Osteocyte (in vitro differentiated cells): ENCODE data around the gene IRGQ. TPM values are rescaled to one million over a fixed set of nuclear protein-coding genes. Genes with fewer than 3 reads are reported as not detected.
A peak's percentile ranks its signal among the peaks of the same experiment; 100 is the strongest.
"Not testable (repeated sequence)": the region's sequence is repeated elsewhere in the genome, so short reads cannot be mapped to it uniquely, and the experiment has no call there.

Experiments used
- DNase-seq: peaks from one replicate; pipeline ENCODE4 v3.0.0; 2021; ENCODE audit warnings: mixed read lengths; ENCODE audit not compliant: unreplicated experiment; ENCODE audit errors: extremely low spot score
- H3K27ac Mint-ChIP-seq: one replicate; pipeline ENCODE4 v1.8.0; 2021; ENCODE audit warnings: mild to moderate bottlenecking, mixed read lengths; ENCODE audit not compliant: unreplicated experiment
- H3K27me3 Mint-ChIP-seq: one replicate; pipeline ENCODE4 v1.8.0; 2021; ENCODE audit warnings: mixed read lengths; ENCODE audit not compliant: unreplicated experiment
- H3K36me3 Mint-ChIP-seq: one replicate; pipeline ENCODE4 v1.8.0; 2021; ENCODE audit warnings: mixed read lengths; ENCODE audit not compliant: unreplicated experiment
- H3K4me1 Mint-ChIP-seq: one replicate; pipeline ENCODE4 v1.8.0; 2021; ENCODE audit warnings: mixed read lengths; ENCODE audit not compliant: unreplicated experiment
- H3K4me3 Mint-ChIP-seq: one replicate; pipeline ENCODE4 v1.8.0; 2021; ENCODE audit warnings: mild to moderate bottlenecking, moderate library complexity, mixed read lengths; ENCODE audit not compliant: unreplicated experiment
- H3K9me3 Mint-ChIP-seq: one replicate; pipeline ENCODE4 v1.8.0; 2021; ENCODE audit warnings: mixed read lengths; ENCODE audit not compliant: unreplicated experiment
- CTCF ChIP-seq: fragments of 200-600 bp; sonication (generic); IDR thresholded peaks from 2 replicates; pipeline ENCODE4 v1.5.0; 2021; ENCODE audit warnings: antibody characterized with exemption, mild to moderate bottlenecking, moderate library complexity
- total RNA-seq: library from RNA; stranded (reverse); gene quantifications from 2 replicates; pipeline ENCODE4 v1.2.1, GENCODE V29; 2021

The IRGQ gene
- total RNA-seq, 1 donor from 2014 or later, result 40.9 TPM

DNA sequence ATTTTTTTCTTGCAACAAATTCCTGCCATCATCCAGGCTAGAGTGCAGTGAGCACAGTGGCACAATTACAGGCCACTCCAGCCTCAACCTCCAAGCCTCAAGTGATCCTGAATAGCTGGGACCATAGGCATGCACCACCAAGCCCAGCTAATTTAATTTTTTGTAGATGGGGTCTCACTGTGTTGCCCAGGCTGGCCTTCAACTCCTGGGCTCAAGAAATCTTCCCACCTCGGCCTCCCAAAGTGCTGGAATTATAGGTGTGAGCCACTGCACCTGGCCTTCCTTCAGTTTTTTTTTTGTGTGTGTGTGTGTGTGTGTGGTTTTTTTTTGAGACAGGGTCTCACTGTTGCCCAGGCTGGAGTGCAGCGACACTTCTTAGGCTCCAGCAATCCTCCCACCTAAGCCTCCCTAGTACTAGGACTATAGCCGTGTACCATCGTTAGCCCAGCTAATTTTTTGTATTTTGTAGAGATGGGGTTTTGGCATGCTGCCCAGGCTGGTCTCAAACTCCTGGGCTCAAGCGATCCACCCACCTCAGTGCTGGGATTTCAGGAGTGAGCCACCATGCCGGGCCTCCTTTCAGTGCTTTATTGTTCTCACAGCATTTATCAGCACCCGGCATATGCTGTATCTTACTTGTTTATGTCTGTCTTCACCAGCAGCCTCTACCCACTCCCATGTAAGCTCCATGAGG lies 10.1 kb upstream of the IRGQ start:
- H3K36me3 Mint-ChIP-seq, result peaks cover 10% of the 10 kb centered on the region
- no peak overlapping the region for H3K4me3 Mint-ChIP-seq
- no peak for DNase-seq
- no peak overlapping the region for H3K27ac Mint-ChIP-seq
- no peaks in the 10 kb centered on the region for H3K27me3 Mint-ChIP-seq
- TF ChIP-seq CTCF, result no peak
- H3K4me1 Mint-ChIP-seq, result peaks cover 9% of the 10 kb centered on the region
- no peaks in the 10 kb centered on the region for H3K9me3 Mint-ChIP-seq

DNA sequence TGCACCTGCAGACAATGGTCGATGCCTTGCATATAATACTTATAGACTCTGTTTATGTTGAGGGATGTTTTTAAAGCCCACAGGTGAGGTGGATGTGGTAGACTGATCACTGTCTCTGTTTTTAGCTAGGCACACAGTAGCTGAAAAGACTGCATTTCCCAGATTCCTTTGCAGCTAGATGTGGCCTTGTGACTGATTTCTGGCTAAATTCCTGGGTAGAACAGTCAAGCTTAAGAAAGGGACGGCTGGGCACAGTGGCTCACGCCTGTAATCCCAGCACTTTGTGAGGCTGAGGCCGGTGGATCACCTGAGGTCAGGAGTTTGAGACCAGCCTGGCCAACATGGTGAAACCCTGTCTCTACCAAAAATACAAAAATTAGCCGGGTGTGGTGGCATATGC lies 4.4 kb upstream of the IRGQ start:
- H3K4me3 Mint-ChIP-seq, H3K36me3 Mint-ChIP-seq, H3K27ac Mint-ChIP-seq, H3K9me3 Mint-ChIP-seq, DNase-seq, H3K27me3 Mint-ChIP-seq: not testable (repeated sequence)
- H3K4me1 Mint-ChIP-seq, result peaks cover 18% of the 10 kb centered on the region

GRCh38 chr19:43599635-43600295 lies 3.8 kb upstream of the IRGQ start:
- H3K4me3 Mint-ChIP-seq, result no peak overlapping the region
- TF ChIP-seq CTCF, result peak; percentile 5
- DNase-seq, result no peak
- no peaks in the 10 kb centered on the region for H3K27me3 Mint-ChIP-seq
- H3K4me1 Mint-ChIP-seq, result peaks cover 19% of the 10 kb centered on the region
- H3K36me3 Mint-ChIP-seq, result peaks cover 5% of the 10 kb centered on the region
- H3K27ac Mint-ChIP-seq, result no peak overlapping the region
- H3K9me3 Mint-ChIP-seq, result no peaks in the 10 kb centered on the region

DNA sequence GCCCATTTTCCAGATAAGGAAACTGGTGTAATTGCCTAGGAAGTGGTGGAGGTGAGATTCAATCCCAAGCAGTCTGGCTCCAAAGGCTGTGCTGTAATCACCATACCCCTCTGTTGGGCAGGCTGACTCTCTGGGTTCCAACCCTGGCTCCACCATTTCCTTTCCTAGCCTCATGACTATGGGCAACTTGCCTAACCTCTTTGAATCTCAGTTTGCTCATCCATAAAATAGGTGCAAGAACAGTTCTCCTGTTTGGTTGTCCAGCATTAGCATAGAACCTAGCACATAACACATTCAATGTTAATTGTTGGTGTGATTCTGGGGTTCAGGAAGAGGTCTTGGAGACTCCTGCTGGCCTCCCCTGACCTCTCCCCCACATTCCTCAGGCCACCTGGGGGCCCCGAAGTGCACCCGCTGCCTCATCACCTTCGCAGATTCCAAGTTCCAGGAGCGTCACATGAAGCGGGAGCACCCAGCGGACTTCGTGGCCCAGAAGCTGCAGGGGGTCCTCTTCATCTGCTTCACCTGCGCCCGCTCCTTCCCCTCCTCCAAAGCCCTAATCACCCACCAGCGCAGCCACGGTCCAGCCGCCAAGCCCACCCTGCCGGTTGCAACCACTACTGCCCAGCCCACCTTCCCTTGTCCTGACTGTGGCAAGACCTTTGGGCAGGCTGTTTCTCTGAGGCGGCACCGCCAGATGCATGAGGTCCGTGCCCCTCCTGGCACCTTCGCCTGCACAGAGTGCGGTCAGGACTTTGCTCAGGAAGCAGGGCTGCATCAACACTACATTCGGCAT lies 2.7 kb upstream of the IRGQ start:
- peaks cover 8% of the 10 kb centered on the region for H3K36me3 Mint-ChIP-seq
- no peaks in the 10 kb centered on the region for H3K27me3 Mint-ChIP-seq
- DNase-seq, result no peak
- no peak for TF ChIP-seq CTCF
- peaks cover 26% of the 10 kb centered on the region for H3K4me1 Mint-ChIP-seq
- no peaks in the 10 kb centered on the region for H3K9me3 Mint-ChIP-seq
- no peak overlapping the region for H3K27ac Mint-ChIP-seq
- H3K4me3 Mint-ChIP-seq, result no peak overlapping the region

DNA sequence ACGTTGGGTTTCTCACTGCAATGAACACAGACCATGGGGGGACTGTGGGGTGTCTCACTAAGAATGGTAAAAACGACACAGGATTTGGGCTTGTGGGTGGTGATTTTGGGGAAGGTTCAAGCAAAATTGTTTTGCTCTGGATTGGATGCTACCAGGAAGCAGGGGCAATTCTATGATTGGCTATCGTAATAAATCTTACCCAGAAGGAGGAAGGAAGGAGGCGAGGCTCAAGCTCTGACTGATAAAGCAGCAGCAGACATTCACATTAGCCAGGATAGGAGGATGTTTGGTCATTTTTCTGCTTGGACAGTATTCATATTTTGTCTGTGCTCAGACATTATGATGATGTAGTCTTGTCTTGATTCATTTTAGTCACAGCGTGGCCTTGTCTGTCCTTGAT lies 1.9 kb upstream of the IRGQ start:
- TF ChIP-seq CTCF, result no peak
- H3K4me1 Mint-ChIP-seq, result peaks cover 30% of the 10 kb centered on the region
- H3K27me3 Mint-ChIP-seq, result no peaks in the 10 kb centered on the region
- H3K9me3 Mint-ChIP-seq, result no peaks in the 10 kb centered on the region
- peak overlapping the region; percentile 98 for H3K4me3 Mint-ChIP-seq
- no peak for DNase-seq
- H3K36me3 Mint-ChIP-seq, result peaks cover 11% of the 10 kb centered on the region
- H3K27ac Mint-ChIP-seq, result peak overlapping the region; percentile 99
